Tibial nerve (tissue), 4 donors: ENCODE results near the gene SUGCT.

Experiments used
- EP300 ChIP-seq, 2 donors: sonication (generic); formaldehyde crosslinking; IDR thresholded peaks; one replicate each; pipeline ENCODE4 v1.6.1; 2017; ENCODE audit warnings: antibody characterized with exemption in 2 of 2, mild to moderate bottlenecking in 1 of 2
- POLR2A ChIP-seq, 2 donors: fragments of 450-650 bp; IDR thresholded peaks; one replicate each; pipeline ENCODE4 v1.6.1; 2017; ENCODE audit warnings: antibody characterized with exemption in 2 of 2, mild to moderate bottlenecking in 2 of 2, moderate library complexity in 2 of 2
- TF ChIP-seq, protein P1 (sequence below), 5 experiments: fragments of 200-600 bp in 3 of 5; fragments of 450-650 bp in 2 of 5; sonication (generic) in 3 of 5; IDR thresholded peaks; one replicate each; pipeline ENCODE4 v1.5.1; 2016 to 2019; ENCODE audit warnings: antibody characterized with exemption in 5 of 5, mild to moderate bottlenecking in 3 of 5, moderate library complexity in 2 of 5

DNA sequence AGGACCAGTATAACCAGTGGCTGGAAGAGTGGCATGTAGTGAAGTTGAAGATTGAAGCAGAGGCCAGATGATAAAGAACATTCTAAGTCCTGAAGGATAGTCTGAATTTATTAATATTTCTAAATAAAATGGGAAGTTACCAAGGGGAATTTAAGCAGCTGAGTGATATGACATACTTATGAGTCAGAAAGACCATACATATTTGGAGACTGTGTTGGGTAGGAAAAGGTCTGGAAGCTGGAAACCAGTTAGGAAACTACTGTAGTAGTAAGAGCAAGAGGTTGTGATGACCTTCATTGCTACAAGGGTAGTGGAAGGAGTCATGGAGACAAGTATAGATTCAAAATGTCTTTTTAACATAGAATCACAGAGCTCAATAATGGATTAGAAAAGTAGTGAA is 752.3 kb downstream of the SUGCT start:
- TF ChIP-seq, protein P1, sequence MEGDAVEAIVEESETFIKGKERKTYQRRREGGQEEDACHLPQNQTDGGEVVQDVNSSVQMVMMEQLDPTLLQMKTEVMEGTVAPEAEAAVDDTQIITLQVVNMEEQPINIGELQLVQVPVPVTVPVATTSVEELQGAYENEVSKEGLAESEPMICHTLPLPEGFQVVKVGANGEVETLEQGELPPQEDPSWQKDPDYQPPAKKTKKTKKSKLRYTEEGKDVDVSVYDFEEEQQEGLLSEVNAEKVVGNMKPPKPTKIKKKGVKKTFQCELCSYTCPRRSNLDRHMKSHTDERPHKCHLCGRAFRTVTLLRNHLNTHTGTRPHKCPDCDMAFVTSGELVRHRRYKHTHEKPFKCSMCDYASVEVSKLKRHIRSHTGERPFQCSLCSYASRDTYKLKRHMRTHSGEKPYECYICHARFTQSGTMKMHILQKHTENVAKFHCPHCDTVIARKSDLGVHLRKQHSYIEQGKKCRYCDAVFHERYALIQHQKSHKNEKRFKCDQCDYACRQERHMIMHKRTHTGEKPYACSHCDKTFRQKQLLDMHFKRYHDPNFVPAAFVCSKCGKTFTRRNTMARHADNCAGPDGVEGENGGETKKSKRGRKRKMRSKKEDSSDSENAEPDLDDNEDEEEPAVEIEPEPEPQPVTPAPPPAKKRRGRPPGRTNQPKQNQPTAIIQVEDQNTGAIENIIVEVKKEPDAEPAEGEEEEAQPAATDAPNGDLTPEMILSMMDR (IDR thresholded peaks at IDR 0.05) = no peak
- TF ChIP-seq POLR2A (IDR thresholded peaks at IDR 0.05) (no peak), EP300 (IDR thresholded peaks at IDR 0.05) (no peak)
